Measurements from ENCODE around the gene TCF15.

The TCF15 gene

GRCh38 chr20:623021-623420, 12.9 kb upstream of the TCF15 start:
- no peak overlapping the region for H3K27ac ChIP-seq (ENCODE audit: low read length)
- H3K36me3 ChIP-seq (ENCODE audit: control insufficient read depth in 2 of 2, insufficient read depth in 2 of 2, low read length in 2 of 2) = no peaks in the 10 kb centered on the region
- H3K27me3 ChIP-seq (ENCODE audit: control insufficient read depth in 1 of 2, insufficient read depth in 2 of 2, low read length in 2 of 2) = peaks cover 5 to 11% of the 10 kb centered on the region in 2 donors
- H3K9me3 ChIP-seq (ENCODE audit: control insufficient read depth in 2 of 2, low read length in 2 of 2) = peaks cover 4 to 10% of the 10 kb centered on the region in 2 donors
- no peak overlapping the region for H3K9ac ChIP-seq (ENCODE audit: low read length in 2 of 2)
- H3K4me1 ChIP-seq (ENCODE audit: control insufficient read depth, insufficient read depth, low read length) = no peaks in the 10 kb centered on the region
- H3K4me3 ChIP-seq (ENCODE audit: low read length in 2 of 2) = no peak overlapping the region

DNA sequence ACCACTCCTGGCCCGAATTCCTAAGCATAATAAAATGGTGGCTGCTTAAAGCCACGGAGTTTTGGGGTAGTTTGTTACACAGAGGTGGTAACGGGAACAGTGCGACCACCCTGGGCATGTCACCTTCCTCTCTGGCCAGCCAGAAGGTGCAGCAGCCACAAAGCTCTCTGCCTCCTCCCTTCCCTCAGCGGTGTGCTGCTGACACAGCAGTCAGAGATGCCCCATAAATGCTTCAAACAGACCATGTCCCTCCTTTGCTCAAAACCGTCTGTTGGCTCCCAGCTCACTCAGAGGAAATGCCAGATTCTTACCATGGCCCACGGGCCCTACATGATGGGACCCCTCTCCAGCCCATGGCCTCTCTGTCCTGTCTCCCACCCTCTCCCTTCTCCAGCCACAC, 12.1 kb upstream of the TCF15 start:
- Histone ChIP-seq H3K27ac (ENCODE audit: low read length) (no peak overlapping the region), H3K9ac (ENCODE audit: low read length in 2 of 2) (no peak overlapping the region), H3K9me3 (ENCODE audit: control insufficient read depth in 2 of 2, low read length in 2 of 2) (peaks cover 8 to 14% of the 10 kb centered on the region in 2 donors), H3K27me3 (ENCODE audit: control insufficient read depth in 1 of 2, insufficient read depth in 2 of 2, low read length in 2 of 2) (peaks cover 5 to 9% of the 10 kb centered on the region in 2 donors), H3K4me3 (ENCODE audit: low read length in 2 of 2) (no peak overlapping the region), H3K36me3 (ENCODE audit: control insufficient read depth in 2 of 2, insufficient read depth in 2 of 2, low read length in 2 of 2) (no peaks in the 10 kb centered on the region), H3K4me1 (ENCODE audit: control insufficient read depth, insufficient read depth, low read length) (no peaks in the 10 kb centered on the region)

- Histone ChIP-seq H3K27ac (ENCODE audit: low read length) (no peak overlapping the region), H3K4me3 (ENCODE audit: low read length in 2 of 2) (no peak overlapping the region), H3K9ac (ENCODE audit: low read length in 2 of 2) (no peak overlapping the region), H3K36me3 (ENCODE audit: control insufficient read depth in 2 of 2, insufficient read depth in 2 of 2, low read length in 2 of 2) (no peaks in the 10 kb centered on the region), H3K9me3 (ENCODE audit: control insufficient read depth in 2 of 2, low read length in 2 of 2) (peaks cover 8 to 14% of the 10 kb centered on the region in 2 donors), H3K27me3 (ENCODE audit: control insufficient read depth in 1 of 2, insufficient read depth in 2 of 2, low read length in 2 of 2) (peaks cover 5 to 9% of the 10 kb centered on the region in 2 donors), H3K4me1 (ENCODE audit: control insufficient read depth, insufficient read depth, low read length) (no peaks in the 10 kb centered on the region)
These were observed 11.1 kb upstream of the TCF15 start for GRCh38 chr20:621125-621756.

DNA sequence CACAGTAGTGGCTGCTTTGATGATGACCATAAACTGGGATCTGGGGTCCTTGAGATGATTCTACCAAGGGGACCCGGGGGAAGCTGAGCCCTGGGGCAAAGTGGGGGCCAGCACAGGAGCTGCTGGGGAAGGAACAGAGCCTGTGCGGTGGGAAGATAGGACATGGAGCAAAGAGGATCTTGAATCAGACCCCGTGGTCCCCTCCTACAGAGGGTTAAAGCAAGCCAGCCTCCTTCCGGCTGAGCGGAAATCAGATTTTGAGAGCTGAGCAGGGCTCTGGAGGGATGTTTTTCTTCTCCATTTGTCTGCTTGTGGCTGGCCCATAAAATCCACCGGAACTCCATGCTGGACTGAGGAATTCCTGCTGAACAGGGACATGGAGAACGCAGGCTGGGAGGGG, 10.1 kb upstream of the TCF15 start:
- Histone ChIP-seq H3K36me3 (ENCODE audit: control insufficient read depth in 2 of 2, insufficient read depth in 2 of 2, low read length in 2 of 2) (no peaks in the 10 kb centered on the region), H3K9me3 (ENCODE audit: control insufficient read depth in 2 of 2, low read length in 2 of 2) (peaks cover 5 to 13% of the 10 kb centered on the region in 2 donors), H3K4me3 (ENCODE audit: low read length in 2 of 2) (no peak overlapping the region), H3K27me3 (ENCODE audit: control insufficient read depth in 1 of 2, insufficient read depth in 2 of 2, low read length in 2 of 2) (peaks cover 5 to 12% of the 10 kb centered on the region in 2 donors), H3K4me1 (ENCODE audit: control insufficient read depth, insufficient read depth, low read length) (no peaks in the 10 kb centered on the region), H3K27ac (ENCODE audit: low read length) (no peak overlapping the region), H3K9ac (ENCODE audit: low read length in 2 of 2) (no peak overlapping the region)

DNA sequence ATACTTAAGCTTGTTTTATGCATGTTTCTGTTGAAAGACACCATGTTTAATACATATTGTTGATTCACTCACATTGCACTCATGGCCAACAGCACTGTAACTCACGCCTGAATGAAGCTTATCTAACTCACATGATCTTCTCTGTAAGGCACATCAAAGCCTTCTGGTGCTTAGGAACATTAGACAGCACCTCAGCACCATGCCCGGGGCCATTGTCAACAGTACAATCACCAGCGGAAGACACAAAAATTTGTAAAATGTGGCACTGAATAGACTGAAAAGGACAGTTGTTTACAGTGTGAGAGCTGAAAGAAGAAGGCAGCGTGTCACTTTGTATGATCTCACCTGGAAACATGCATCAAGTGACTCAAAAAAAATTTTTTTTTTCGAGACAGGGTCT, 8.9 kb upstream of the TCF15 start:
- H3K36me3 ChIP-seq (ENCODE audit: control insufficient read depth in 2 of 2, insufficient read depth in 2 of 2, low read length in 2 of 2) = no peaks in the 10 kb centered on the region
- H3K4me1 ChIP-seq (ENCODE audit: control insufficient read depth, insufficient read depth, low read length) = no peaks in the 10 kb centered on the region
- no peak overlapping the region for H3K4me3 ChIP-seq (ENCODE audit: low read length in 2 of 2)
- peaks cover 5 to 15% of the 10 kb centered on the region in 2 donors for H3K27me3 ChIP-seq (ENCODE audit: control insufficient read depth in 1 of 2, insufficient read depth in 2 of 2, low read length in 2 of 2)
- H3K27ac ChIP-seq (ENCODE audit: low read length) = no peak overlapping the region
- H3K9me3 ChIP-seq (ENCODE audit: control insufficient read depth in 2 of 2, low read length in 2 of 2) = peaks cover 5 to 13% of the 10 kb centered on the region in 2 donors
- H3K9ac ChIP-seq (ENCODE audit: low read length in 2 of 2) = no peak overlapping the region

GRCh38 chr20:617934-618690, 8.0 kb upstream of the TCF15 start:
- no peak overlapping the region for H3K9ac ChIP-seq (ENCODE audit: low read length in 2 of 2)
- H3K4me3 ChIP-seq (ENCODE audit: low read length in 2 of 2) = no peak overlapping the region
- H3K27me3 ChIP-seq (ENCODE audit: control insufficient read depth in 1 of 2, insufficient read depth in 2 of 2, low read length in 2 of 2) = peaks cover 12 to 23% of the 10 kb centered on the region in 2 donors
- no peaks in the 10 kb centered on the region for H3K36me3 ChIP-seq (ENCODE audit: control insufficient read depth in 2 of 2, insufficient read depth in 2 of 2, low read length in 2 of 2)
- no peaks in the 10 kb centered on the region for H3K4me1 ChIP-seq (ENCODE audit: control insufficient read depth, insufficient read depth, low read length)
- H3K9me3 ChIP-seq (ENCODE audit: control insufficient read depth in 2 of 2, low read length in 2 of 2) = peaks cover 5 to 13% of the 10 kb centered on the region in 2 donors
- H3K27ac ChIP-seq (ENCODE audit: low read length) = no peak overlapping the region

DNA sequence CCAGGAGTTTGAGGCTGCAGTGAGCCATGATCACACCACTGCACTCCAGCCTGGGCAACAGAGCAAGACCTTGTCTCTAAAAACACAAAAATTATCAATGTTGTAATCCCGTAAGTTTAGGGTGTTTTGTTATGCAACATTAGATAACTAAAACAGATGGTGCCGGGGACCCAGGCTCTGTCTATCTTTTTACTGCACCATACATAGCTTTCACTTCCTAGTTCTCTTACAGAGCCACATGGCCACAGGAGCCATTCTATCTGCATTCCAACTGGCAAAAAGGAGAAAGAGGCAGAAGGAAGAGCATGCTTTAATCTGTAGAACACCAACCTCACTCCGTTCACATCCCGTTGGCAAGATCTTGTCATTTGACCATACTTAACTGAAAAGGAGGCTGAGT, 5.4 kb upstream of the TCF15 start:
- Histone ChIP-seq H3K9me3 (ENCODE audit: control insufficient read depth in 2 of 2, low read length in 2 of 2) (peaks cover 5 to 13% of the 10 kb centered on the region in 2 donors), H3K4me3 (ENCODE audit: low read length in 2 of 2) (no peak overlapping the region), H3K9ac (ENCODE audit: low read length in 2 of 2) (no peak overlapping the region), H3K27ac (ENCODE audit: low read length) (no peak overlapping the region), H3K4me1 (ENCODE audit: control insufficient read depth, insufficient read depth, low read length) (no peaks in the 10 kb centered on the region), H3K27me3 (ENCODE audit: control insufficient read depth in 1 of 2, insufficient read depth in 2 of 2, low read length in 2 of 2) (peaks cover 30 to 41% of the 10 kb centered on the region in 2 donors), H3K36me3 (ENCODE audit: control insufficient read depth in 2 of 2, insufficient read depth in 2 of 2, low read length in 2 of 2) (no peaks in the 10 kb centered on the region)

- H3K36me3 ChIP-seq (ENCODE audit: control insufficient read depth in 2 of 2, insufficient read depth in 2 of 2, low read length in 2 of 2) = no peaks in the 10 kb centered on the region
- H3K4me3 ChIP-seq (ENCODE audit: low read length in 2 of 2) = no peak overlapping the region
- H3K27me3 ChIP-seq (ENCODE audit: control insufficient read depth in 1 of 2, insufficient read depth in 2 of 2, low read length in 2 of 2) = peaks cover 51 to 62% of the 10 kb centered on the region in 2 donors
- H3K9me3 ChIP-seq (ENCODE audit: control insufficient read depth in 2 of 2, low read length in 2 of 2) = peaks cover 0 to 6% of the 10 kb centered on the region in 2 donors
- H3K27ac ChIP-seq (ENCODE audit: low read length) = no peak overlapping the region
- H3K9ac ChIP-seq (ENCODE audit: low read length in 2 of 2) = no peak overlapping the region
- H3K4me1 ChIP-seq (ENCODE audit: control insufficient read depth, insufficient read depth, low read length) = no peaks in the 10 kb centered on the region
These were observed 1.7 kb upstream of the TCF15 start for GRCh38 chr20:611843-612185.

DNA sequence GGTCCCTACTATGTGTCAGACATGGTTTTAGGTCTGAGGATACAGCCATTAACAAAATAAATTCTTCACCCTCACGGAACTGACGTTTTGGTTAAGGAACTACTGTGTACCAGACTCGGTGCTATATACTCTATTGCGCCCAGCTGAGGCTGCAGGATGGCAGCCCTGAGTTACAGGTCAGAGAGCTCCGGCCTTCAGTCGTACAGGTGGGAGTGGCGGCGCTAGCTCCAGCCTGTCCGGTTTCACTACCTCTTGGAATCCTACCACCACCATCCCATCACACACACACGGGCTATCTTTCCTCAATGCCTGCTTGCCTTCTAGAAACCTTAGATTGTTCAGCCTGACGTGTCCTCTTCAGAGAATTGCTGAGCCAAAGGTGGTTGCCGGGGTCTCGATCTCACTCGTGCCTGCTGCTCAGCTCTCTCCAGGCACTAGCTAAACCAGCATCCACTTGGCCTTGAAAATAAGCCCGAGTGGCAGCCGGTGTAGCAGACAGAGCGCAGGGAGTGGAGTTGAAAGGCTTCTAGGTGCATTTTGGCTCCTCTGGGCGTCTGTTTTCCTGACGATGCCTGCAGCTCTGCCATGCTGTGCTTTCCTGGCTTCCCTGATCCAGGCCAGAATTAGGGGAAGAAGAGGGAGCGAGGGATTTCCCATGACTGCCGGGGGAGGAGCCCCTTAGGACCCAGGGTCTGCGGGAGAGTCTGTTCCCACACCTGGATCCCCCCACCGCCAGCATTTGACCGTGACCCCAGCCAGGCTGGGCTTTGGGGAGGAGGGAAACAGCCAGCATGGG, 1.1 kb upstream of the TCF15 start:
- Histone ChIP-seq H3K9ac (ENCODE audit: low read length in 2 of 2) (no peak overlapping the region), H3K4me1 (ENCODE audit: control insufficient read depth, insufficient read depth, low read length) (no peaks in the 10 kb centered on the region), H3K27me3 (ENCODE audit: control insufficient read depth in 1 of 2, insufficient read depth in 2 of 2, low read length in 2 of 2) (peaks cover 51 to 62% of the 10 kb centered on the region in 2 donors), H3K9me3 (ENCODE audit: control insufficient read depth in 2 of 2, low read length in 2 of 2) (peaks cover 0 to 6% of the 10 kb centered on the region in 2 donors), H3K27ac (ENCODE audit: low read length) (no peak overlapping the region), H3K4me3 (ENCODE audit: low read length in 2 of 2) (no peak overlapping the region), H3K36me3 (ENCODE audit: control insufficient read depth in 2 of 2, insufficient read depth in 2 of 2, low read length in 2 of 2) (no peaks in the 10 kb centered on the region)

DNA sequence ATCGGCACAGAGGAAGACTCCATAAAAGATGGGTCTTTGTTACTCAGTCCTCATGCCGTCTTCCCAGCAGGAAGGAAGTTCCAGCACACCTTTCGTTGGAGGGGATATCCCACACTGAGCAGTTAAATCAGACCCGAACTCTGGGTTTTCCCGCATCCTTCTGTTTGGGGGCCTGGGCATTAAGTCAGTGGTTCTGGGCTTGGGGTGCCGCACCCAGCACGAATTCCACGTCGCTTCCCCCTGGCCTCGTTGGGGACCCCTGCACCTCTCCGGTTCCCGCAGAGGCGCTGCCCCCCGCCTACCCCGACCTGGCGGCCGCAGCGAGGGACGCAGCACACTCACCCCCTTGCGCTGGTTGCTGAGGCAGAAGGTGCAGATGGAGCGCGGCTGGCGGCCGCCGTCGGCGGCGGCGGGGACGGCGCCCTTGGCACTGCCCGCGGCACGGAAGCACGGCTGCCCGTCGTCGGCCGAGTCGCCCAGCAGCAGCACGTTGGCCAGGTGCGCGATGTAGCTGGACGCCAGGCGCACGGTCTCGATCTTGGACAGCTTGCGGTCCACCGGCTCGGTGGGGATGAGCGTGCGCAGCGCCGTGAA, 641 bp downstream of the TCF15 start:
- H3K9ac ChIP-seq (ENCODE audit: low read length in 2 of 2) = no peak overlapping the region

More for the DNA sequence above, 641 bp downstream of the TCF15 start:
- Histone ChIP-seq H3K27ac (ENCODE audit: low read length) (no peak overlapping the region), H3K9me3 (ENCODE audit: control insufficient read depth in 2 of 2, low read length in 2 of 2) (no peaks in the 10 kb centered on the region), H3K36me3 (ENCODE audit: control insufficient read depth in 2 of 2, insufficient read depth in 2 of 2, low read length in 2 of 2) (no peaks in the 10 kb centered on the region), H3K27me3 (ENCODE audit: control insufficient read depth in 1 of 2, insufficient read depth in 2 of 2, low read length in 2 of 2) (peaks cover 51 to 58% of the 10 kb centered on the region in 2 donors), H3K4me3 (ENCODE audit: low read length in 2 of 2) (peak overlapping the region in 1 of 2 donors; percentile 40), H3K4me1 (ENCODE audit: control insufficient read depth, insufficient read depth, low read length) (no peaks in the 10 kb centered on the region)

Data from stomach smooth muscle (tissue), 2 donors.